ENCODE results near the gene PLD6.

Gene PLD6

DNA sequence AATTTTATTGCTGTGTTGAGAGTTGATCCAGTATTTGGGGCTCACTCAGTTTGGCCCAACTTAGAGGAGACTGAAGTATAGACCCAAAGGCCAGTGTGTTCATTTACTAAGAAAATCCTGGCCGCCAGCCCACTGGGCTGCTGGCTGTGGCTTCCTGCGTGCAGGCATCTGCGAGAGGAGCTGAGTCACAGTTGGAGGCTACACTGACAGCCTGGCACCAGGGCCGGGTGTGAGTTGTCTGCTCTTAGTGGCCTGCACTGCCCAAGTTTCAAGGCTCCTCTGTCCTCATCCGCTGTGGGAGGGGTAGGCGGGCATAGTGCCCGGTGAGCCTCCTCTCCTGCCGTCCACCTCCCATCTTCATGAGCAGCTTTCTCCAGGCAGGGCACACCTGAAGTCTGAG, 54.2 kb downstream of the PLD6 start:
- no peak for DNase-seq

DNA sequence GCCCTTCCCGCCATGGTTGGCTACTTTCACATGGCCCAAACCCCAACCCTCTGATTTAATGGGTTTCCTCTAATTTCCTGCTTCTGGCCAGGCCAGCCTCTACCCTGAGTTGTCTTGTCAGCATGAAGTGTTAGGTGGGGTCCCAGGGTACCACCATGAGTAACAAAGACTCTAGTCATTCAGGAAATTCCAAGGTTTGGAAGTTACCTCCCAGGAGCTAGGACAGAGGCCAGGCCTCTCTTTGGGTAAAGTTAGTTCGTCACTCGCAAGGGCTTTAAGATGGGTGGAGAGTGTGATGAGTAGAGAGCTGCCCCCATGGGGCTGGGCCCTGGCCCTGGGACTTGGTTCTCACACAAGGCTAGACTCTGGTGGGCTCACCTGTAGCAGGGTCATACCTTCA, 54.6 kb downstream of the PLD6 start:
- DNase-seq, result no peak

DNA sequence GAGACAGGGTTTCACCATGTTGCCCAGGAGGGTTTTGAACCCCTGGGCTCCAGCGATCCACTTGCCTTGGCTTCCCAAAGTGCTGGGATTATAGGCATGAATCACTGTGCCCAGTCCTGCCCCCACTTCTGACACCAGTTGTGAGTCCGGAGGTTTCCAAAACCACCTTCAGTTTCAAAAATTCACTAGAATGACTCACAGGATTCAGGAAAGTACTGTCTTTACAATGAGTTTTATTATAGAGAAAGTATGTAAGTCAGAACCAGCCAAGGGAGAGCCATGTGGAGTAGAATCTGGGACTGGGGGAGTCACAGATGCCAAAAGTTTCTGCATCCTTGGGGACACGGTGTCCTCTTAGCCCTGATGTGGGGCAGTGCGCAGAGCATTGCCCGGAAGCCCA, 55.1 kb downstream of the PLD6 start:
- DNase-seq, result no peak

Data from NCI-H187 treated with DMSO at 0.1 percent for 48 hours (cell line).